HG02571 (cell line): ENCODE data around the gene NUBPL.

ENCODE experiments used
- ATAC-seq: cut with Tn5 transposase; IDR thresholded peaks from one replicate; pipeline ENCODE4 v1.9.1; 2021; ENCODE audit warnings: mild to moderate bottlenecking, moderate library complexity; ENCODE audit not compliant: unreplicated experiment

Gene NUBPL

DNA sequence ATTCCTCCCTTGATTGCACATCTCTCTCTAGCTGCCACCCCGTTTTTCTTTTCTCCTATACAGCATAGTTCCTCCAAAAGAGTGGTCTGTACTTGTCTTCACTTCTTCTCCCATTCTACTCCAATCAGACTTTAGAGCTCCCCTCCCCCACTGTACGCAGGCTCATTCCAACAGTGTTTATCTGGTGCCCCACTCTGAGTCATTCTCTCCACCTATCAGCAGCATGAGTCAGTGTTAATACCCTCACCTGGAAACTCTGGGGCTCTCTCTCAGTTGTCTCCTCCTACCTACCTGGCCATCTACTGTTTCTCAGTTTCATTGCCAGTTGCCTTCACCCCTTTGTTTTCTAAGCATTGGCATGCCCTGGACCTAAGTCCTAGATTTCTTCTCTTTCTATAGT lies 340.8 kb downstream of the NUBPL start:
- ATAC-seq: no peak

DNA sequence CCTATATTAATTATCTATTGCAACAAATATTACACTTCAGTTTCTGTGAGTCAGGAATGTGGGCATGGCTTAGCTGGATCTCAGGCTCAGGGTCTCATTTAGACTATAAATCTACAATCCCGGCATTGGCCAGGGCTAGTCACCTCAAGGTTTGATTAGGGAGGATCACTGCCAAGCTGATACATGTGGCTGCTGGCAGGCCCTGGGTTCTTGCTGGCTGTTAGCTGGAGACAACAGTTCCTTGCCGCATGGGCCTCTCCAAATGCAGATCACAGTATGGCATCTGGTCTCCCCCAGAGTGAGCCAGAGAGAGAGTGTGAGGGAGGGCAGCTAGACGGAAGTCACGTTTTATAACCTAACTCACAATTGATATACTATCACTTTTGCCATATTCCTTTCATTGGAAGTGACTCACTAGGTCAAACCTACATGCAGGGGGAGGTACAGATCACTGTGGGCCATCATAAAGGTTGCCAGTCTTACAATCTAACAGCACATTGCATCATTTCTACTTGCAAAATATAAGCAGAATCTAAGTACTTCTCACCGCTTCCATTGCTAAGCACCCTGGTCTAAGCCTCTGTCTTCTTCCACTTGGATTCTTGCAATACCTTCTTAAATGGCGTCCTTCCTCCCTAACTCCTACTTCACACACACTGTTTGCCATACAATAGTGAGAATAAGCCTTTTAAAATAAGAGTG lies 341.9 kb downstream of the NUBPL start:
- ATAC-seq: no peak

DNA sequence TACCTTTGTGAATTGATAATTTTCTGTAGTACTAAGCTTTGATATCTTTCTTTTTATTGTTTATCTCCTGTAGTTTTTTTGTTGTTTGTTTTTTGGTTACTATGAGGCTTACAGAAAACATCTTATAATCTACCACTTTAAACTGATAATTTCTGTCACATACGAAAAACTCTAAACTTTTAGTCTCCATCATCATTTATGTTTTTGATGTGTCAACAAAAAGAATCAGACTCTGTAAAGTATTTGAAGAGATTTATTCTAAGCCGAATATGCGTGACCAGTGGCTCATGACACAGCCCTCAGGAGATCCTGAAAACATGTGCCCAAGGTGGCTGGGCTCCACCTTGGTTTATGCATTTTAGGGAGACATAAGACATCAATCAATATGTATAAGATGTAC lies 348.8 kb downstream of the NUBPL start:
- no peak for ATAC-seq
